Stomach smooth muscle (tissue), 2 donors: ENCODE measurements around the gene SMIM5.

Experiments
- H3K27ac ChIP-seq: one replicate; pipeline ENCODE4 v1.7.0; 2013; ENCODE audit warnings: mild to moderate bottlenecking, low read length, inconsistent platforms
- H3K27me3 ChIP-seq, 2 donors: one replicate each; pipeline ENCODE4 v1.7.0; 2013; ENCODE audit warnings: low read length in 2 of 2; ENCODE audit not compliant: insufficient read depth in 2 of 2, control insufficient read depth in 1 of 2
- H3K36me3 ChIP-seq, 2 donors: one replicate each; pipeline ENCODE4 v1.7.0; 2013; ENCODE audit warnings: low read length in 2 of 2; ENCODE audit not compliant: control insufficient read depth in 2 of 2, insufficient read depth in 2 of 2
- H3K4me1 ChIP-seq: one replicate; pipeline ENCODE4 v1.7.0; 2013; ENCODE audit warnings: low read length; ENCODE audit not compliant: control insufficient read depth, insufficient read depth
- H3K4me3 ChIP-seq, 2 donors: one replicate each; pipeline ENCODE4 v1.7.0; 2013; ENCODE audit warnings: low read length in 2 of 2
- H3K9ac ChIP-seq, 2 donors: one replicate each; pipeline ENCODE4 v1.7.0; 2013; ENCODE audit warnings: low read length in 2 of 2, mild to moderate bottlenecking in 1 of 2
- H3K9me3 ChIP-seq, 2 donors: one replicate each; pipeline ENCODE4 v1.7.0; 2013; ENCODE audit warnings: low read length in 2 of 2; ENCODE audit not compliant: control insufficient read depth in 2 of 2
- donor health status: healthy.
- donor health status: Pancreatic carcinoma.

Gene SMIM5

DNA sequence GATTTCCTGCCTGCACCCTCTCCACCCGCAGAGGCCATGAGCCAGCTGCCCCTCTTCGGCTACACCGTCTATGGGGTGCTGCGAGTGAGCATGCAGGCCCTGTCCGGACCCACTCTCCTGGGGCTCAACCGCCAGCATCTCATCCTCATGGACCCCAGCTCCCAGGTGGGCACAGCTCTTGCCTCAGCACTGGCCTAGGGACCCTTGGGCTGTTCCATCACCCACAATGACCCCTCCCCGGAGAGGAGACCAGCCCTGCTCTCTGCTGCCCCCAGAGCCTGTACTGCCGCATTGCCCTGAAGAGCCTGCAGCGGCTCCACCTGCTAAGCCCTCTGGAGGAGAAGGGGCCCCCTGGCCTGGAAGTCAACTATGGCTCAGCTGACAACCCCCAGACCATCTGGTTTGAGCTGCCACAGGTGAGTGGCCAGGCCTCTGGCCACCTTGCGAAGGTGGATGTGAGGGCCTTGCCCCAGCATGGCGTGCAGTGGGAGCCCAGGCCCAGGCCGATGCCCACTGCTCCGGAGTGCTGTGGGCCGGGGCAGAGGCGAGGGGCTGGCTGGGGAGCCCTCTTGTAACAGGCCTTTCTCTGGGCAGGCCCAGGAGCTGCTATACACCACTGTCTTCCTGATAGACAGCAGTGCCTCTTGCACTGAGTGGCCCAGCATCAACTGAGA lies 7.3 kb upstream of the SMIM5 start:
- no peak overlapping the region for H3K9ac ChIP-seq
- no peak overlapping the region for H3K4me3 ChIP-seq
- H3K27me3 ChIP-seq = no peaks in the 10 kb centered on the region
- no peaks in the 10 kb centered on the region for H3K4me1 ChIP-seq
- no peak overlapping the region for H3K27ac ChIP-seq
- peaks cover 8 to 20% of the 10 kb centered on the region in 2 donors for H3K36me3 ChIP-seq
- H3K9me3 ChIP-seq = no peaks in the 10 kb centered on the region

DNA sequence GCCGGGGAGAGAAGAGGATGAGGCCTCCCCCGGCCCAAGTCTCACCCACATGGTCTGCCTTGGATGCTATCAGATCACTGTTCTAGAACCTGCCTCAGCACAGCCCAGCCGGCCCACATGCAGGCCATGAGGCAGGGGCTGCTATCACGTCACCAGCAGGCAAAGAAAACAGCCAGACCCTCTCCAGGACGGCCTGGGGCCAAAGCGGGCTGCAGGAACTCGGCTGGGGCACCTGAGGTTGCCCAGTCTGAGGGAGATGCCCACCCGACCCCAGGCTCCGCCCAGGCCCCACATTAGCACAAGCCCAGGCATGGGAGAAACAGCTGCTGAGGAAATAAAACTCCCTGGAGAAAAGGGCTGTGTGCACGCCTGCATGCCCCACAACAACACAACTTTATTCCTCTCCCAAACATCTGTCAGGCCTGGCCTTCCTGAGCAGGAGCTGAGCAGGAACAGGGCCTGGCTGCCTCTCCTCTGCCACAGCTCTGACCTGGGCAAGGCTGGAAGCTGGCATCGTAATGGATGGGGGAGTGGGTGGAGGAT lies 6.7 kb upstream of the SMIM5 start:
- H3K36me3 ChIP-seq = peaks cover 8 to 18% of the 10 kb centered on the region in 2 donors
- no peak overlapping the region for H3K27ac ChIP-seq
- H3K9ac ChIP-seq = no peak overlapping the region
- no peaks in the 10 kb centered on the region for H3K27me3 ChIP-seq
- H3K4me3 ChIP-seq = no peak overlapping the region
- no peaks in the 10 kb centered on the region for H3K9me3 ChIP-seq
- no peaks in the 10 kb centered on the region for H3K4me1 ChIP-seq

DNA sequence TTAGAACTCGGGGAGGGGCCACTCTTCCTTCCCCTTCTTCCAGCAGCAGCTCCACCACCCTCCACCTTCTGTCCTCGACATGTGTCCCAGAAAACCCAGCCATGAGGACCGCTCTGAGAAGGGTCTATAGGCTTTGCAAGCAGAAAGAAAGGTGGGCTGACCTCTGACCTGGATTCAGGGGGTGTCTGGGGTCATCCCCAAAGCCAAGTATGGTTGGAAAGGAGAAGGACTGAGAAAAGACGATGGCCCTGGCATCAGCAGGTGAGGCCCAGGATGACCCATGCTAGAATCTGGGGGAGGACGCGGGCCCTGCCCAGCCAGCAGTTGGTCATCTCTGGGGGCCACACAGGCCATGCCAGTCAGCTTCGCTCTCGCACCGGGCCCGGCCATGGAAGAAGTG lies 6.1 kb upstream of the SMIM5 start:
- Histone ChIP-seq H3K9me3 (no peaks in the 10 kb centered on the region), H3K27ac (no peak overlapping the region), H3K27me3 (no peaks in the 10 kb centered on the region), H3K4me3 (no peak overlapping the region), H3K4me1 (no peaks in the 10 kb centered on the region), H3K36me3 (peaks cover 8 to 14% of the 10 kb centered on the region in 2 donors), H3K9ac (no peak overlapping the region)

DNA sequence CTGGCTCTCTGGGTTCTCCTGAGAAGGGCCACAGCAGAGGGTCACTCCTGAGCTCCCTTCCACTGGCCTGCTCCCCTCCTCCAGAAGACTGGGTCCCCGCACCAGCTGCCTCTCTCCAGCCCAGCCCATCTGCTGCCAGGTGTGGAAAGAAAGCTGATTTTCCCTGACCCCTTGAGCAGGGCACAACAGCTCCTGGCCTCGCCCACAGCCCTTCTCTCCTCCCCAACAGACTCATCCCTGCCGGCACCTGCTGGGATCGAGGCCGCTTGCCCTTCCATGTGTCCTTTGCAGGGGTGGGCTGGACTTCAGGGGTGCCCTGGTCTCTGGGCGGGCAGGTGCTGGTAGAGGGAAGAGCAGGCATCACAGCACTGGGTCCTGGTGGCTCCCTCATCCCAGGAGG lies 4.8 kb upstream of the SMIM5 start:
- H3K36me3 ChIP-seq = peaks cover 8 to 11% of the 10 kb centered on the region in 2 donors
- H3K4me3 ChIP-seq = no peak overlapping the region
- H3K4me1 ChIP-seq = peaks cover 10% of the 10 kb centered on the region
- no peak overlapping the region for H3K9ac ChIP-seq
- H3K27me3 ChIP-seq = no peaks in the 10 kb centered on the region
- no peak overlapping the region for H3K27ac ChIP-seq
- no peaks in the 10 kb centered on the region for H3K9me3 ChIP-seq

DNA sequence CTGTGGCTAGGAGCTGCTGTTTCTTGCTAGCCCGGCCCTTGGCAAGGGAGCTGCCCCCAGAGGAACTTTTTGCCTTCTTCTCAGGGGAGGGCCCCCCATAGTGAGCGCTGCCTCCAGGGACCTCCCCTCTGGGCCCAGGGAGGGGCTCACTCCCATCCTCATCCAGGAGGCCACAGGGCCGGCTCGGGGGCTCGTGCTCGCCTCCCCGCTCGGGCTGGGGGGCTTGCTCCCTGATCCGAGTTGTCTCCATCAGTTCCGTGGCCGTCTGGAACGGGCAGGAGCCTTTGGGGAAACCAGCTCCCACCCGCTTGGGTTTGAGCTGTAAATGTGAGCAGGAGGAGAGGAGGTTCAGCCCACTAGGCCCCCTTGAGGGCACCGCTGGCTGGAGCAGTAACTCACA lies 4.1 kb upstream of the SMIM5 start:
- H3K27ac ChIP-seq = no peak overlapping the region
- no peak overlapping the region for H3K4me3 ChIP-seq
- no peak overlapping the region for H3K9ac ChIP-seq
- peaks cover 17% of the 10 kb centered on the region for H3K4me1 ChIP-seq
- no peaks in the 10 kb centered on the region for H3K27me3 ChIP-seq
- peaks cover 8 to 11% of the 10 kb centered on the region in 2 donors for H3K36me3 ChIP-seq
- no peaks in the 10 kb centered on the region for H3K9me3 ChIP-seq

DNA sequence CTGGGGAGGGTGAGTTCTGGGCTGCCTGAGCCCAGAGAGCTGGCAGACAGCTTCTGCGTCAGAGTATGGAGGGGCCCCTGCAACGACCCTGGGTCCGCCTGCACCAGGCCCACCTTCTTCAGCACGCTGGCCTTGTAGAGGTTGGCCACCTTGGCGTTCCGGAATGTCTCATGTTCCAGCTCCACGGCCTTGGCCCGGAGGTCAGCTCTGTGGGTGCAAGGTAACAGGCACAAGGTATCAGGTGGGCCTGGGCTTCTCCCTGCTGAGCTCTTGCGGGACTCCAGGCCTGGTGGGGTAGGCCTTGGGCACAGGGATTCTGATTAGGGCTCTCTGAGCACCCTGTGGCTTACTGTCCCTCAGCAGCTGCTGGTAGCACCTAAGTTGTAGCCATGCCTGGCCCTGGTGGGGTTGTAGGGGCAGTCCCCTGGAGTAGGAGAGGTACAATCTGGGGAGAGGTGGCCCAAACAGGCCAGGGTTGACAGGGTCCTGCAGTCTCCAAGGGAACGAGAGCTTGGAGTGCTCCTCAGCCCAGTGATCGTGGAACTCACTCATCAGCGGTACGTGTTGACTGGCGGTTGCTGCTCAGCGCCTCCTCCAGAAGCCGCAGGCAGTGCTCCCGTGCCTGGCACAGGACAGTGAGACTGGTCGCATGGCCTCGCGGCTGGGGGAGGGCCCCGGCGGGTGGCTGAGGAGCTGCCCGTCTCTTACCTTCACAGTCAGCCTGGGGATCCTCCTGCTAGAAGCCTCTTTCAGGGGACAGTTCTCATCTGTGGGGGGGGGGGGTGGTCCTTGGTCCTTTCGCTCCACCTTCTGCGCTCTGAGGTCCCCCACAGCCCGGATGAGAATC lies 2.9 kb upstream of the SMIM5 start:
- H3K4me3 ChIP-seq = no peak overlapping the region
- H3K9ac ChIP-seq = no peak overlapping the region
- peaks cover 7 to 8% of the 10 kb centered on the region in 2 donors for H3K36me3 ChIP-seq
- H3K27ac ChIP-seq = no peak overlapping the region
- H3K4me1 ChIP-seq = peaks cover 23% of the 10 kb centered on the region
- no peaks in the 10 kb centered on the region for H3K9me3 ChIP-seq
- H3K27me3 ChIP-seq = no peaks in the 10 kb centered on the region

DNA sequence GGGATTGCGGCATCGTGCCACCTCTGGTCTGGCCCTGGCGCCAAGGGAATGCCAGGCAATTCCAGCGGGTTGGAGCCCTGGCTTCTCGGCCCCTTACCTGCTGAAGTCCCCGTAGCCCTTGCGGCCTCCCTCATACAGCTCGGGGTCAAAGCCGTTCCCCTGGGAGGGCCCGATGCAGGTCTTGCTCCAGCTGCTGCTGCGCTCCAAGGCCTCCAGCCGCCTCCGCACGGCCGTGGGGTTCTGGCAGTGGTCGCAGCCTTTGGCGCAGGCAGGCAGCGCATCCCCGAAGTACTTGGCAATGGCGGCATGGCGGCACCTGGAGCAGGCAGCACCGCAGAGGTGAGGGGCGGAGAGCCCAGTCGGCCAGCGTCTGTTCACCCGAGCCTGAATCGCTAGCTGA lies 1.9 kb upstream of the SMIM5 start:
- H3K9me3 ChIP-seq = no peaks in the 10 kb centered on the region
- peaks cover 25% of the 10 kb centered on the region for H3K4me1 ChIP-seq
- peaks cover 4 to 8% of the 10 kb centered on the region in 2 donors for H3K36me3 ChIP-seq
- H3K27ac ChIP-seq = no peak overlapping the region
- H3K27me3 ChIP-seq = no peaks in the 10 kb centered on the region
- H3K9ac ChIP-seq = no peak overlapping the region
- H3K4me3 ChIP-seq = no peak overlapping the region

DNA sequence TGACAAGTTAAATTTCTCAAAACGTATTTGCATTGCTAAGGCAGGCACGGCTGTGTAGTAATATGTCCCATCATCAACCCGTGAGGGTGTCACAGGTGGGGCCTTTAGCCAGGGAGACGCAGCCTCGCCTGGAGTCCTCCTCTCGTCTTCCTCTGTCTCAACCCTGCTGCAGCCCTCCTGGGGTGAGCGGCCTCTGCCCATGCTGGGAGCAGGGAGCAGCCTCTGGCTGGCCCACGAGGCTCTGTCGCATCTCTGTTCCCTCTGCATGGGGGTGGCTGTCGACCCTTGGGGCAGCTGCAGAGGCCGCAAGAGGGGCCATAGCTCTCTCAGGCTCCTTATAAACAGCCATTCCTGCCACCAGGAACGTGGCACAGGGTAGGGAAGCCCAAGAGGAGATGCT lies 806 bp upstream of the SMIM5 start:
- Histone ChIP-seq H3K27ac (peak overlapping the region; percentile 79), H3K9ac (no peak overlapping the region), H3K9me3 (no peaks in the 10 kb centered on the region), H3K36me3 (peaks cover 0 to under 1% of the 10 kb centered on the region in 2 donors), H3K4me3 (no peak overlapping the region), H3K4me1 (peaks cover 25% of the 10 kb centered on the region), H3K27me3 (no peaks in the 10 kb centered on the region)

DNA sequence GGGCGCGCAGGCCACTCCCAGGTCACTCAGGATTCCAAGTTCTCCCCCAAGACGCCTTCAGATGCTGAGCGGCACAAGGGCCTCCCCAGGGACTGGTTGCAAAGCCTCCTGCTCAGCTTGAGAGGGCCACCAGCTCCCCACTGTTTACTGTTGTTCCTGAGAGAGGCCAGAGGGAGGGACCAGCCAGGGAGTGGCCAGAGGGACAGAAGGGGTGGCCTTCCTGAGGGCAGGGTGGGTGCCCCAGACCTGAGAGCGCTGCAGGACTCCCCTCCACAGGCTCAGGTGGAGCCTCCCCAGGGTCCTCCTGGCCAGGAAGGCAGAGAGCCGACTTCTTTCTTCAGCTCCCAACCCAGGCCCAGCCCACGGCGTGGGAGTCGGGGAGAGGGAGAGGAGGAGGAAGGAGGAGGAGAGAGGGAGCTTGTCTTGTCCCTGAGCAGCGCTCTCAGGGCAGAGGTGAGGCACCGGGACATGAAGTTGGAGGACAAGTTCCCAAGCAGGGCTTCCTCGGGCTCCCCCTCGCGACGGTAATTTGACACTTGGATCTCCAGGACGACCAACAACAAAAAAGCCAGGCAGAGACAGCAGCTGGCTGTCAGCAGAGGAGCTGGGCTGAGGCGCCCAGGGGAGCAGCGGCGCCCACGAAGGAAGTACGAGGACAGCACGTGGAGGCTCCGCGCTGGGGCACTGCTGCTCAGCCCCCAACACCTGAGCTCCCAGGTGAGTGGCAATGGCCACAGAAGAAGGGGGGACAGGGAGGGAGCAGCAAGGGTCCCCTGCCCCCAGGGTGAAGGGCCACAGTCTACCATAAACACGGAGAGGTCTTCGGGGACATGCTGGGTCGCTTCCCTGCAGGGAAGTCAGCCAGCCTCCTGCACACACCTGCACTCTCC lies 497 bp downstream of the SMIM5 start:
- Histone ChIP-seq H3K27me3 (no peaks in the 10 kb centered on the region), H3K9me3 (no peaks in the 10 kb centered on the region), H3K4me1 (peaks cover 25% of the 10 kb centered on the region), H3K4me3 (peak overlapping the region; percentile 44 to 59), H3K36me3 (no peaks in the 10 kb centered on the region), H3K27ac (peak overlapping the region; percentile 79), H3K9ac (peak overlapping the region; percentile 29 to 42)

DNA sequence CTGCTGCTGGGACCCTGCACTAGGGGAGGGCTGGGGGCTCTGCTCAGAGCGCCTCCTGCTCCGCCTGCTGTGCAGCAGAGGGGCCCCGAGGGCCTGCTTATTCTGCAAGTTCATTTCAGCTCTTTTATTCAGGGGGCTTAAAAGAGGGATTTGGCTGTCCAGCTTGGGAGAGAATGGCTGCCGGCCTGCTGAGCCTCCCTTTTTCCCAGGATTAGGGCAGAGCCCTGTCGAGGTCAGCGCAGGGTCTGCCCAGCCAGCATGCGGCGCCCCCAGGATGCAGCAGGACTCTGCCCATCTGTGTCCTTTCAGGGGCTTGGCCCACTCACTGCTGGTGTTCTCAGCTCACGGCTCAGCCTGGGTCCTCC lies 1.1 kb downstream of the SMIM5 start:
- peak overlapping the region; percentile 79 for H3K27ac ChIP-seq
- peaks cover 0 to 2% of the 10 kb centered on the region in 2 donors for H3K36me3 ChIP-seq
- peak overlapping the region; percentile 29 to 42 for H3K9ac ChIP-seq
- peak overlapping the region; percentile 44 to 59 for H3K4me3 ChIP-seq
- no peaks in the 10 kb centered on the region for H3K9me3 ChIP-seq
- H3K27me3 ChIP-seq = no peaks in the 10 kb centered on the region
- peaks cover 25% of the 10 kb centered on the region for H3K4me1 ChIP-seq
